Karpas-422 (cell line): ENCODE results near the gene LRRC37A2. TPM values are rescaled to one million over a fixed set of nuclear protein-coding genes. Genes with fewer than 3 reads are reported as not detected.
"Not testable (repeated sequence)": the region's sequence is repeated elsewhere in the genome, so short reads cannot be mapped to it uniquely, and the experiment has no call there.

Experiments
- DNase-seq: peaks from one replicate; pipeline ENCODE4 v3.0.0-alpha.2; 2015
- H2AFZ ChIP-seq: fragments of 200-600 bp; sonication (generic); 2 replicates; pipeline ENCODE4 v1.6.1; 2014; ENCODE audit warnings: antibody characterized with exemption, low read length, mixed read lengths
- H3K27ac ChIP-seq: fragments of 200-600 bp; sonication (generic); 2 replicates; pipeline ENCODE4 v1.5.1; 2014; ENCODE audit warnings: mild to moderate bottlenecking, low read length, moderate library complexity
- H3K27me3 ChIP-seq: fragments of 200-600 bp; sonication (generic); 2 replicates; pipeline ENCODE4 v1.6.1; 2014; ENCODE audit warnings: low read length, mixed read lengths
- H3K36me3 ChIP-seq: fragments of 200-600 bp; sonication (generic); 2 replicates; pipeline ENCODE4 v1.6.1; 2014; ENCODE audit warnings: low read length, mixed read lengths; ENCODE audit not compliant: insufficient read depth
- H3K4me1 ChIP-seq: fragments of 200-600 bp; sonication (generic); 2 replicates; pipeline ENCODE4 v1.6.1; 2014; ENCODE audit warnings: mild to moderate bottlenecking, low read length, mixed read lengths
- H3K4me2 ChIP-seq: fragments of 200-600 bp; sonication (generic); 2 replicates; pipeline ENCODE4 v1.6.1; 2014; ENCODE audit warnings: low read length, low read depth, mild to moderate bottlenecking; ENCODE audit not compliant: poor library complexity, severe bottlenecking
- H3K4me3 ChIP-seq: fragments of 200-600 bp; sonication (generic); 2 replicates; pipeline ENCODE4 v1.5.1; 2014; ENCODE audit warnings: mild to moderate bottlenecking, antibody characterized with exemption, low read length, mixed read lengths
- H3K79me2 ChIP-seq: fragments of 200-600 bp; sonication (generic); 2 replicates; pipeline ENCODE4 v1.6.1; 2014; ENCODE audit warnings: mild to moderate bottlenecking, low read length, mixed read lengths
- H3K9ac ChIP-seq: fragments of 200-600 bp; sonication (generic); 2 replicates; pipeline ENCODE4 v1.6.0; 2014; ENCODE audit warnings: low read length
- H3K9me2 ChIP-seq: fragments of 200-600 bp; sonication (generic), shearing (Covaris generic); replicated peaks from 2 replicates; pipeline ENCODE4 v1.6.0; 2014; ENCODE audit warnings: mild to moderate bottlenecking, low read length, moderate library complexity; ENCODE audit not compliant: insufficient read depth
- H3K9me3 ChIP-seq: fragments of 300-700, 200-600 bp; sonication (generic); 2 replicates; pipeline ENCODE4 v1.6.1; 2014; ENCODE audit warnings: low read length, mixed read lengths
- H4K20me1 ChIP-seq: fragments of 200-600 bp; sonication (generic); 2 replicates; pipeline ENCODE4 v1.6.1; 2014; ENCODE audit warnings: mild to moderate bottlenecking, antibody characterized with exemption, low read length, low read depth; ENCODE audit not compliant: insufficient read depth
- total RNA-seq: library from RNA; depleted of rRNA; stranded (reverse); fragments of >200 nt; shearing (Covaris generic); gene quantifications from 2 replicates; pipeline ENCODE4 v1.2.3, GENCODE V29; 2014; ENCODE audit warnings: low replicate concordance

Gene LRRC37A2
- total RNA-seq, 1 experiment from 2014 or later, result 6.8 TPM

DNA sequence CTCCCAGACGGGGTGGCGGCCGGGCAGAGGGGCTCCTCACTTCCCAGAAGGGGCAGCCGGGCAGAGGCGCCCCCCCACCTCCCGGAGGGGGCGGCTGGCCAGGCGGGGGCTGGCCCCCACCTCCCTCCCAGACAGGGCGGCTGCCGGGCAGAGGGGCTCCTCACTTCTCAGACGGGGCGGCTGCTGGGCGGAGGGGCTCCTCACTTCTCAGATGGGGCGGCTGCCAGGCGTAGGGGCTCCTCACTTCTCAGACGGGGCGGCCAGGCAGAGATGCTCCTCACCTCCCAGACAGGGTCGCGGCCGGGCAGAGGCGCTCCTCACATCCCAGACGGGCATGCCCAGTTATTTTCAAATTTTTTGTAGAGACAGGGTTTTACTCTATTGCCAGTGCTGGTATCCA, 22.4 kb downstream of the LRRC37A2 start:
- not testable (repeated sequence) for H3K36me3 ChIP-seq, H3K9me3 ChIP-seq, H3K4me2 ChIP-seq, H4K20me1 ChIP-seq, H3K27me3 ChIP-seq, H3K9ac ChIP-seq, H3K4me3 ChIP-seq, H2AFZ ChIP-seq, H3K27ac ChIP-seq, H3K79me2 ChIP-seq, H3K9me2 ChIP-seq, H3K4me1 ChIP-seq
- peak; percentile 2 for DNase-seq

DNA sequence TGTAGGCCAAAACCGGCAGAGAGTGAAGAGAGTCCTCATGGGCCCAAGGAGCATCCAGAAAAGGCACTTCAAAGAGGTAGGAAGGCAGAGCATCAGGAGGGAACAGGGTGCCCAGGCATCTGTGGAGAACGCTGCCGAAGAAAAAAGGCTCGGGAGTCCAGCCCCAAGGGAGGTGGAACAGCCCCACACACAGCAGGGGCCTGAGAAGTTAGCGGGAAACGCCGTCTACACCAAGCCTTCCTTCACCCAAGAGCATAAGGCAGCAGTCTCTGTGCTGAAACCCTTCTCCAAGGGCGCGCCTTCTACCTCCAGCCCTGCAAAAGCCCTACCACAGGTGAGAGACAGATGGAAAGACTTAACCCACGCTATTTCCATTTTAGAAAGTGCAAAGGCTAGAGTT, 36.3 kb downstream of the LRRC37A2 start:
- not testable (repeated sequence) for H3K4me1 ChIP-seq, H3K9ac ChIP-seq, H4K20me1 ChIP-seq, H2AFZ ChIP-seq, DNase-seq, H3K27me3 ChIP-seq, H3K4me2 ChIP-seq, H3K36me3 ChIP-seq, H3K79me2 ChIP-seq, H3K4me3 ChIP-seq, H3K27ac ChIP-seq, H3K9me3 ChIP-seq, H3K9me2 ChIP-seq

DNA sequence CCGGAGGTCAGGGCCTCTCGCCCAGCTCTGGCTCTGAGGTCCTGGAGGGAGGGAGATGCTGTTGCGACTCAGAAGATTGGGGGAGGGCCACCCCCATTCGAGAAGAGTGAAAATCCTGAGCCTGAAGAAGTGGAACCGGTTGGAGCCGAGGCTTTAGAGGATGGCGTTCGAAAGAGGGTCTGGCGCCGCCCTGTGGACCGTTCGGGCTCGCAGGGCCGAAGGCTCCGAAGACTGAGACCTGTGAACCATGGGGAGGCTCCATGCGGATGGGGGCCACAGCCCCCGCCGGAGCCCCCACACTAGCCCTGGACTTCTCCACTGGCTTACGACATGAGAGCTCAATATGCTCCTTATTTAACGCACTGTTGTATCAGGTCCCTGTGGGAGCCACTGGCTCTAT, 46.9 kb downstream of the LRRC37A2 start:
- H4K20me1 ChIP-seq, result not testable (repeated sequence)

DNA sequence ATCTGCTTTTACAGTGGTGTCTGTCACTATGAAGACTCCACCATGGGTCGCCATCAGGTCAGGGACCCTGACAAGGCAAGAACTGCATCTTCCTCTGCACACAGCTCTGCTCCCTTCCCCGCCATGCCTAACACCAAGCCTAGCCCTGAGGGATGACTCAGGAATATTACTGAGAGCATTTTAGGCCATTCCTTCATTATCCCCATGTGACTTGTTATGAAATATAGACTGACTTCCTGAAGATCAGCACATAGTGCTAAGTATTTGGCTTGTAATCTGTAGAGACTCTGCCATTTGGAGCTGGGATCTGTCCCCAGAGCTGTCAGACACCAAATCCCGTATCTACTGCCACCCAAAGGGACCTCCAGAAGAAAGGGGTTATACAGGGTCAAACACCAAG, 47.8 kb downstream of the LRRC37A2 start:
- not testable (repeated sequence) for H3K79me2 ChIP-seq, H3K9ac ChIP-seq, H3K4me3 ChIP-seq, H3K36me3 ChIP-seq, H3K9me2 ChIP-seq, H2AFZ ChIP-seq, H3K4me2 ChIP-seq, H4K20me1 ChIP-seq, H3K27me3 ChIP-seq, DNase-seq, H3K4me1 ChIP-seq, H3K27ac ChIP-seq, H3K9me3 ChIP-seq

More for the DNA sequence above, 46.9 kb downstream of the LRRC37A2 start:
- not testable (repeated sequence) for H3K4me3 ChIP-seq, H3K9me2 ChIP-seq, H3K4me2 ChIP-seq, H3K79me2 ChIP-seq, H3K4me1 ChIP-seq, H3K36me3 ChIP-seq, H3K9ac ChIP-seq, DNase-seq, H3K27ac ChIP-seq, H3K9me3 ChIP-seq, H3K27me3 ChIP-seq, H2AFZ ChIP-seq

DNA sequence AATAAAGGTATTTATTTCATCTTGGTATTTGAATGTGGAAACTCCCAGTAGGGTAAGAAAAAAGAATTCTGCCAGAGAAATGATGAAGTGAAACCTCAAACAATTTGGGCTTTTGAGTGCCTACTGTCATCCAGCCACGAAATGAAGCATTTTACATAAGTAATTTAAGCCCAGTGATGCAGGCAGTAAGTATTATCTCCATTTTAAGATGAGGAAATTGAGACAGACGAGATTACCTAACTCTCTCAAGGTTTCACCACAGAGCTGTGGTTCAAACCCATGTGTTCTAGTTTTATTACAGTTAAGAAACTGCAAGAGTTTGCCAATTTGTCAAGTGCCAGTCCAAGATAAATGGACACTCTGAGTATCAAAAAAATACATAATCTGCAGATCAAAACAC, 54.0 kb downstream of the LRRC37A2 start:
- H3K36me3 ChIP-seq, H3K27me3 ChIP-seq, H3K9ac ChIP-seq, H4K20me1 ChIP-seq, DNase-seq, H3K4me1 ChIP-seq, H3K27ac ChIP-seq, H3K9me2 ChIP-seq, H3K4me2 ChIP-seq, H3K9me3 ChIP-seq, H2AFZ ChIP-seq, H3K4me3 ChIP-seq, H3K79me2 ChIP-seq: not testable (repeated sequence)

DNA sequence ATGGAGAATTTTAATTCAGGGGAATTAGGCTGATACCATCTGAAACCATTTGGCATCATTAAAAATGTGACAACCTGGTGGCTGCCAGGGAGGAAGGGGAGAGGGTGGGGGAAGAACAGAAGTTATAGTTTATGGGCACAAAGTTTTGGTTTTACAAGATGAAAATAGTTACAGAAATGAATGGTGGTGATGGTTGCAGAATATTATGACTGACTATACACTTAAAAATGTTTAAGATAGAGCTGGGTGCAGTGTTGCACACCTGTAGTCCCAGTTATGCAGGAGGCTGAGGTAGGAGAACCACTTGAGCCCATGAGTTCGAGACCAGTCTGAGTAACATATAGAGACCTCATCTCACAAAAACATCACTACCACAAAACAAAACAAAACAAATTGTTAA, 54.7 kb downstream of the LRRC37A2 start:
- H3K4me2 ChIP-seq, H3K9me3 ChIP-seq, H3K4me3 ChIP-seq, H3K79me2 ChIP-seq, H3K27me3 ChIP-seq, DNase-seq, H3K27ac ChIP-seq, H3K36me3 ChIP-seq, H3K9ac ChIP-seq, H4K20me1 ChIP-seq, H3K9me2 ChIP-seq, H2AFZ ChIP-seq, H3K4me1 ChIP-seq: not testable (repeated sequence)

DNA sequence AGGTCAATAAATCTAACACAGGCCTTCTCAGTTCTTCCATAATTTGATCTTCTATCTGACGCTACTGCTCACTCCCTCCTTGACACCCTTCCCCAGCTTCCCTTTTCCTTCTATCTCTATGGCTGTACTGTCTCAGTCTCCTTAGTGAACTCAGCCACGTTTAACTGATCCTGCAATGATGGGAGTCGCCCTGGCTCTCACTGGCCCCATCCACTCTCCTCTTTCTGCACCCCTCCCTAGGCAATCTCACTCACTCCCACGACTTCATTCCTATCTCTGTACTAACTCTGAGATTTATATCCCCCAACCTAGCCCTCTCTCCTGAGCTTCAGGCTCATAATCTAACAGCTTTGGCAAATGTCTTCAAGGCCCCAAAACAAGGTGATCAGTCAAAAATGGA, 59.5 kb downstream of the LRRC37A2 start:
- not testable (repeated sequence) for H3K4me2 ChIP-seq, H3K4me3 ChIP-seq, H3K4me1 ChIP-seq, H2AFZ ChIP-seq, H3K79me2 ChIP-seq, H3K36me3 ChIP-seq, H3K27me3 ChIP-seq, H4K20me1 ChIP-seq, H3K27ac ChIP-seq, H3K9me2 ChIP-seq, H3K9me3 ChIP-seq, H3K9ac ChIP-seq, DNase-seq

DNA sequence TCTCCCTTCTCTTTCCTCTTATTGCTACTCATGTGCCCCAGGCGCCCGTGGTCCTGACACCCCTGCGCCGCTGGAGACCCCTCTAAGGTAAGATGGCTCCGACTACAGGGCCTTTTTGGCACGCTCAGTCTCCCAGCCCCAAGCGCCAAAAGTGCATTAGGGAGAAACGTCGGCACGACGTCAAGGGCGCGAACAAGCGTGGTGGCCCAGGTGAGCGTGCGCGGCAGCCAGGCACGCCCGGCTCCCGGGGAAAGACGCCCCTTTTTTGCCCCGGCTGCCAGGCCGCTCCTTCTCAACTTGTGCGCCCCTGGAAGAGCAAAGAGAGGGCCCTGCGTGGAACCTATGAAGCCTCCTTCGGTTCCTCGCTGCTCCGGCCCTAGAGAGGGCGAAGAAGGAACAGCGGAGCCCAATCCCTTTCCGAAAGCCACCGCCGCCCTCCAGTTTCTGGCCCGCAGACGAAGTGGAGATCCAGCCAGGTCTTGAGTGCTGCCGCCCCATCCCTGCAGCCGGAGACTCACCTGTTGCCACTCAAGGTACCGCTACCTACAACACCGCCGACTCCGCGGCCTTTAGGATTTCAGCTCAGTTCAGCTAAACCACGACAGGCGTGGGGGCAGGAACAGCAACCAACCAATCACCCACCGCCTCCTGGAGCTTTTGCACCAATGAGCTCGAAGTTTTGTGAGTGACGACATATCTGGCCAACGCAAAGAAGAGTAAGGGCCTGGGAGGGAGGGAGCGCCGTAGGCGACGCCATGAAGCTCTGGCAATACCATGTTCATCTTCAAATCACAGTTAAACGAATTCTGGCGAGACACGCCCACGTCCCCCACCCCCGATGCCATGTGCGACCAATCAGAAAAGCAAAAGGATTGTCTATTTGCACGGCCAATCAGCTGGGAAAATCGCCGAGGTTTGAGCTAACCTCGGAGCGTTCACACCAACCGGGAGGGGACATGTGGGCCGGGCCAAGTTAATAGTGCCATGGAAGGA, 67.1 kb downstream of the LRRC37A2 start, which contains the start of gene ARL17A:
Gene ARL17A, minus strand, starts transcription at position 609 of the 993 bp plus-strand sequence. CDS start 3,369 bp downstream, outside the sequence.
- not testable (repeated sequence) for H3K4me2 ChIP-seq

More for the DNA sequence above, 67.1 kb downstream of the LRRC37A2 start, which contains the start of gene ARL17A:
- H3K27ac ChIP-seq, H2AFZ ChIP-seq, H3K9me2 ChIP-seq, DNase-seq, H3K9me3 ChIP-seq, H3K27me3 ChIP-seq, H3K79me2 ChIP-seq, H3K4me3 ChIP-seq, H3K4me1 ChIP-seq, H3K36me3 ChIP-seq, H3K9ac ChIP-seq, H4K20me1 ChIP-seq: not testable (repeated sequence)
